Measurements from ENCODE around the gene LSAMP. TPM values are rescaled to one million over a fixed set of nuclear protein-coding genes. Genes with fewer than 3 reads are reported as not detected.

LSAMP gene
- total RNA-seq, 1 donor from 2014 or later: not detected

DNA sequence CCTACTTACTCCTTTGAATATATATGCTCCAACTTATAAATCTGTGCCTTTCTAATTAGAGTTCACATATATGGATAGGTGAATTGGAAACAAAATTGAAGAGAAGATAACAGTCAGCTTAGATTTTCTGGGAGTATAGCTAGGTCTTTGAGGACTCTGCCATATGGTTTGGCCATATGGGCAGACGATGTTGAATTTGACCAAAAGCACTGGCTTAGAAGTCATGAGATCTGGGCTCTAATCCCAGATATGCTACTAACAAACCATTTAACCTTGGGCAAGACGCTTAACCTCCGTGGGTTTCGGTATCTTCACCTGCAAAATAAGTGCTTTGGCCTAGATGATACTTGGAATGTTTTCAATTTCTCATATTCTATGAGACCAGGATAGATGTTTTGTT, 154.1 kb downstream of the LSAMP start:
- DNase-seq (ENCODE audit: low read depth in 2 of 2): no peak

DNA sequence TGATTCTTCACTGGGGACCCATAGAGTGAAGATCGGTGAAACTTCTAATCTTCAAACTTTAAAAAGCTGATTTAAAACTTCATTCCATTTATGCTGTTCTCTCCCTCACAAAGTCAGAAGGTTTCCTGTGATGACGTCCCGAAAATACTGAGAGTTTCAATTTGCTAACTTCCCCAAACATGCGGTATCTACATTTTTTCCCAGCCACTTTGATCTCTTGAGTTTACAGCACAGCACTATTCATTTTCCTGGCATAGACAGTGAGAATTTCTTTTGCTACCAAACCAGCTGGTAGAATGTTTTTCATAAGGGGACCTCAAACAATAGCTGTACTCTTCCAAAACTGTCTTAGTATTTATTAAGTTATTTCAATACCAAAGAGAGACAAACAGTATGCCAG, 156.8 kb downstream of the LSAMP start:
- DNase-seq (ENCODE audit: low read depth in 2 of 2): no peak

DNA sequence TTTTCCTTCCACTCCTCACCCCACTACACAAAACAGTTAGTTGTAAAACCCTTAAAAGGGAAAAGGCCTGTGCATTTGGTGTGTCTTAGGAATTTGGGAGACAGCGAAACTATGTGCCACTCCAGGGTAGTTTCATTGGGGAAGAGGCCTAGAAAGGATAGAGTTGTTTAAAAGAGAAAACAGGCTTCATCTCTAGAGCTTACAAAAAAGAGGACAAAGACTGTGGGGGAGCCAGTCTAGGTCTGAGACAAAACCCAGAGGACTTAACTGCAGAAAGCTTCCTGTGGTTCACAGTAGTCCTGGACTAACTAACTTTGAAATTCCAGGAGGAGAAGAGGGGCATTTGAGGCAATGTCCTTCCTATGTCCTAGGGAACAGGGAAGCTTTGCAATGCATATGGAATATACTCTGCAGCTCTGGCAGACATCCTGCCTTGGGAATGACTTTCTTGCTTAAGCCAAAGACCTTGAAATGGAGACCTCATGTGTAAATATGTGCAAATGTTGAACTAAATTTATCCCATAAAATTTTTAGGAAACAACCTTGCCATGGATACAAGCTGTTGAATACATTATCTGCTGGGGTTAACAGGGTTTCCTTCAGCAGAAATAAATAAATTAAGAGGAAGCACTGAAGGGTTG, 159.4 kb downstream of the LSAMP start:
- DNase-seq (ENCODE audit: low read depth in 2 of 2): no peak

DNA sequence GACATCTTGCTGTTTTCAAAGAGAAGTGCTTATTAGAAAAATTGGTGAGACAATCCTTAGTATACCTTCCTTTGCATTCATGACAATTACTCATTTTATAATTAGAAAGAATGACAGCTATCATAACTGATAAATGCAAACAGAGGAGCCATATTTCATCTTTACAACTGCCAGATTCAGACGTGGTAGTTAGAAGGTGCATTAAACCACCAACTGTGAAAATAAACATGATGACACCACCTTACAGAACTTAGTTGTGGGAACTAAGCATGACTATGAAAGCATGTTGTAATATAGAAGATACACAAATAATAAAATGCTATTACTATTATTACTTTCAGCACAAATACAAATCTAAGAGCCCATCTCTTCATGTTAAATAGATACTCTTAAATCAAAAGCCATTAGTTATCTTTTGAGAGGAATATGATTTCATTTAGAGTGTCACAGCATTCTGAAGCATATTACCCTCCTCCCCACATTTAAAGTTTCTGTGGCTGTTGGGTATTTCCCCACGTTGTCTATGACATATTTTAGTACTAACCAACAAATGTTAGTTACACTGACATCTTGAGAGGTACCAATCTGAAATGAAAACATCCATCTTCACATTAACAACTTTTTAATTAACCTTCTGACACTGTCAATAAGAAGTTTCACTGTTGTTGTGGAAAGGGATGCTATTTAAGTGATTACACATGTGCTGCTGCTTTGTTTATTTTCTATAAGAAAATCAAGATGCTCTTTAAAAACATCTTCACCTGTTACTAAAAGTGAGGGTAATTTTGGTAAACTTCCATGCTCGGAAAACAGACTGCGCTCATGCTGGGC, 163.8 kb downstream of the LSAMP start:
- DNase-seq (ENCODE audit: low read depth in 2 of 2): no peak

DNA sequence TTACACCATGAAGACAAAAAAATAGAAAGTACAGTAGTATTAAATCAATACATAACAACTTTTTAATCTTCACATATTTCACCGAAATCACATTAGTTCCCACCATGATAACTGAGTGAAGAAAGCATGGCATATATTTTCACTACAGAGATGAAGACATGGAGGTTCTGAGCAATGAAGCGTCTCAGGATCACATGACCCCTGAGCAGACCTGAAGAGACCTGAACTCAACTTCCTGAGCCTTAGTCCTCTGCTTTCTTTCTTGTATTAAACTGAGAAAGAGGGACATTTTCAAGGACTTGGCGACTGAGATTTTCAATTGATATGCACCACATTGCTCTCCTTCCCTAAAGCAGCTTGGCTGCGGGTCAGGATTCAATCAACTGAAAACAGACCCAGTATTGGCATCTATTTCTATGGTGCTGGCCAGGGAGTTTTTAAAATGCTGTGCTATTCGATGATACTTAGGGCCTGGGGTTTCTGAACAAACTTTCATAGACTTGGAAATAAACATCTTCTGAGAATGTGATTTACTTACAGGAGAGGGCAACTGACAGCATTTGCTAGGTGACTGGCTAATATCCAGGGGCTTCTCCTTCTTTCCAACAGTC, 165.1 kb downstream of the LSAMP start:
- no peak for DNase-seq (ENCODE audit: low read depth in 2 of 2)

DNA sequence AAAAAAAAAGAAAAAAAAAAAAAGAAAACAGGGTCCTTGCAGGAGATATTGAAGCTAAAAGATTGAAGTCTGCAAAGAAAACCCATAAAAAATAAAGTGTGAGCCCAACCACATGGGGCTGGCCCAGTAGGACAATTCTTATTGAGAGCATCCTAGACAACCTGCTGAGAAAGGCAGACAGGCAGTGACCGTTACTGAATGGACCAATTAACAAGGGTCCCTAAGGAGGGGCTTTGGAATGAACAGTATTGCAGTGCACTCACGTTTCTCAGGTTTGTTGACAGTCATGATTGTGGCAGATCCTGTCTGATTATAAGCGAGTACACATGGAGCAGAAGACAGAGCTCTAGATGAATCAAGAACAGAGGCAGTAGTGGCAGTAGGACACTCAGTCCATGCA, 168.6 kb downstream of the LSAMP start:
- no peak for DNase-seq (ENCODE audit: low read depth in 2 of 2)

DNA sequence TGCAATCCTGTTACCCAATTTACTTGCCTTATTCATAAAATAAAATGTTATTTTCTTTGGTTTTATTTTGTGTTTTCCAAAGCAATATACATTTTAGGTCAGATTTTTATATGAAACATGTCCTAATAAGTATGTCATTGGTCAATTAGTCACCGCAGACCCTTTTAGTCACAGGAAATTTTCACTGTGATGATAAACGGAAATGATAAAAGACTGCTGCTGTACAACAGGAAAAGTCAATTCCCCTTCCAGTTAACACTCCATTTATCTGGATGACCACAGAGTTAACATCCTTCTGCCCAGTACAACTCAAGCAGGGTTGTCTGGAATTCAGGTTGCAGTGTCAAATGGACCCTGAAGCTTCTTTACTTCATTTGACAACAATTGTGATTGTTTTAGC, 175.2 kb downstream of the LSAMP start:
- DNase-seq (ENCODE audit: low read depth in 2 of 2): peak in 1 of 2 donors; percentile 23

DNA sequence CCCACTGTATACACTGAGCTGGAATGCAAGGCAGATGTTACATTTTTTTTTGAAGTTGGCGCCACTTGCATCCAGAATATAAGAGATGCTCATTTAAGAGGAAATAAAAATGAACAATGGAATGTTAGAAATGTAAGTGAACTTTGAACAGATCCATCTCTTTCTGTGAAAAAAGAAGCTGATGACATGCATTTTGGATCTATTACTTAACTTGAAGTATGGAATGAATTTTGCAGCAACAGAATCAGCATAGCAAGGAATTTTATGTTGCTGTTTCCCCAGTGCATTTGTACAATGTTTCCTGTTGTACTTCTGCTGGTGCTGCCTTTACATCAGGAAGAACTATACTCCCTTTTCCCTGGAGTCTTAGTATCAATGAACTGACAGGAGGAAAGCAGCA, 178.2 kb downstream of the LSAMP start:
- DNase-seq (ENCODE audit: low read depth in 2 of 2): no peak

DNA sequence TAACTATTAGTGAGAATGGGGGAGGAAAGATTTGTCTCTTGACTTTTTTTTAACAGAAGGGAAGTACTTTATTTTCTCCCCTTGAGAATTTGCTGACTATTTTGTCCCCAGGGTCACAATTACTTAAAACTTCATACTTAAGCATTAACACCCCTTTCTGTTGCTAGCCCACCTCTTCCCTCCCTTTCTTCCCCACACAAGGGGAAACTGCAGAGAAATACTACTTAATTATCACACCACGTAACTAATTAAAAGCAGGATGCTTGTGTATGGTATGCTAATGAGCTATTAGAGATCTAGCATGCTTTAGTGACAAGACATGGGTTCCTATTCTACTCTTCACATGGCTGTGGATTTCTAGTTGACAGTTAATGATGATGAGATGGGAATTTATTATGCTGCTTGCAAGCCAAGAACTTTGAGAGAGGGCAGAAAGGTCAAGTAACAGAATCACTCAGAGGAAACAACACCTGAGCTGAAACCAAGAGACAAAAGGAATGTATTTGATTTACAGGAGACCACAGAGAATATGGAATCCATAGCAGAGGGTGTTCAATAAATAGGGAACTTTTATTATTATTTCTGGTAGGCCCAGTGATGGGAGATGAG, 179.2 kb downstream of the LSAMP start:
- no peak for DNase-seq (ENCODE audit: low read depth in 2 of 2)

DNA sequence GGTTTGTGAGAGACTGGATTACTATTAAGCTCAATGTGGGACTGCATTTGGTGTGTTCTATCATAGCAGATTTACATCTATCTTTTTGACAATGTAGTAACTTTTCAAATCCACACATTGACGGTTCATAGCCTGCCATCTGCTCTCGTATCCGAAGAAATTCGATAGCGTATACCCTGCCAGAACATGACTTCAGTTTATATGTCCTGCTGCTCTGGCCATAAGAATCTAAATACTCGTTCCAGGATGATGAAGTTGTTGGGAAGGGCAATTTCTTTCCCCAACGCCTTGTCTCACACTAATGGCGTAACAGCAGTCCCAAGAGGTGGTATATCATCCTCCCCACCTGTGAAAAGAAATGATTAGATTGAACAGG, 180.0 kb downstream of the LSAMP start:
- no peak for DNase-seq (ENCODE audit: low read depth in 2 of 2)

DNA sequence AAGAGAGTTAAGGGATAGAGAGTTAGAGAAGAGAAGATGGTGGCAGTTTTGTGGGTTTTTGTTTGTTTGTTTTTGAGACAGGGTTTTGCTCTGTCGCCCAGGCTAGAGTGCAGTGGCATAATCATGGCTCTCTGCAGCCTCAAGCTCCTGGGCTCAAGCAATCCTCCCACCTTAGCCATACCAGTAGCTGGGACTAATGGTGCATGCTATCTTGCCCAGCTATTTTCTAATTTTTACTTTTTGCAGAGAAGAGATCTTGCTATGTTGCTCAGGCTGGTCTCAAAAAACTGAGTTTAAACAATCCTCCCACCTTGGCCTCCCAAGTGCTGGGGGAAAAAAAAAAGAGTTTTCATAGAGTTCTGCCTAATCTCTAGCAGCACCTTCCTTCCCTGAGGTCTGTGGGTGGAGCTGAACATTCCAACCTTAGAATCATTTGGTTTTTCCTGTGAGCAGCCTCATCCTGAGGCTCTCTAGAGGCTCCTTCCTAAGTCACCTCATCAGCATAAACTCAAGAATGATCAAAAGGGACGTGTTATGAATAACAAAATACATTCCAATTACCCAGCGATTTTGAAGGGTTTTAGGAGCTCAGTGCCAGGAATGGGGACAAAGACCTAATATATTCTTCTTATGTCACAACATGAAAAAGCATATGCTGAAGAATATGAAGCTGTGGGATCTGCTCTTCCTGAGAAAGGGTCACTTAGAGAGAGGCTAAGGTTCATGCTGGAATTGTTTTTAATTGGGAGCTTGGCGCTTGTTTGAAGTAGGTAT, 180.6 kb downstream of the LSAMP start:
- DNase-seq (ENCODE audit: low read depth in 2 of 2): no peak

DNA sequence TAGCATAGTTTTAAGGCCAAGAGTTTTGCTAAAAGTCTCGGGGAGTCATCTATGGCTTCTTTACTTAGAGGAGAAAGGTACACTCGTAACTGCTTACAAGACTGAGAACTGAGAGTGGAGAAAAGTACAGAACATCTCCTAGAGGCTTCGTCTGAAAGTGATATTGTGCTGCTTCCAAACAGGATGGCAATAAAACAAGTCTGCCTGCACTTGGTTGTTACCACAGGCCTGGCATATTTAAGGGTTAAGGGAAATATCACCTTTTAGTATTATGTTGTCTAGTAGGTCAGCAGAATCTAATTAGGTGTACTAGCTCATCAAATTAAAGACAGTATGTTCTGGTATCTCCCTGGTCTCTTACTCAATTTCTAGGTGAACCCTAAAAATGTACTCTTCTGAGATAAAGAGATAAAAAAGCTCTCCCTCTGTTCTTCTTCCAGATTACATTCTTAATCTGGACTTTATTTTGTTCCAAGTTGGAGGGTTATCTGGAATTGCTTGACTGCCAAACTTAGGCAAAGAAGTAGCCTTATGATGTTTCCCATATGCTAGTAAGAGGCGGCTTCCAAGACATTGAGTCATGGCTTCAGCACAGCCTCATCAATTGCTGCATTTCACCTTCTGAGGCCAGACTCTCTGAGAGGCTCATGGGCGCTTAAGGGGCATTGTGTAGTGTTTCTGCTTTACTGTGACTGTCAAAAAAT, 181.3 kb downstream of the LSAMP start:
- no peak for DNase-seq (ENCODE audit: low read depth in 2 of 2)

DNA sequence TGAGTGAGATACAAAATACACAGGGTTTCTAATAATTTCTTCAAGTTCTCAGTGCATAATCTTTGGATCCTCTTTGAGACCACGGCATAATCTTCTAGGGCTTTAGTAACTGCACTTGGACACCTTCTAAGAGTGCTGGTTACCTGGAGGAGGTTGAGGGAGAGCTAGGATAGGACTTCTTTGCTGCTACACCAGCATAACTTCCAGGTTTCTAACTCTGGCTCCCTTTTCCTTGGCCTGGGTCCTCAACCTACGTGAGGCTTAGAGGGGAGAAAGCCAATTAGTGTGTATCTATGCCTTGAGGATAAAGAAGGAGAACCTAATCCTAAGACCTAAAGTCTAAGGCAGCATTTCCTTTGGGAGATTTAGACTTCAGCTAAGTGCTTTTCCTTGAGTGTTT, 184.8 kb downstream of the LSAMP start:
- no peak for DNase-seq (ENCODE audit: low read depth in 2 of 2)

DNA sequence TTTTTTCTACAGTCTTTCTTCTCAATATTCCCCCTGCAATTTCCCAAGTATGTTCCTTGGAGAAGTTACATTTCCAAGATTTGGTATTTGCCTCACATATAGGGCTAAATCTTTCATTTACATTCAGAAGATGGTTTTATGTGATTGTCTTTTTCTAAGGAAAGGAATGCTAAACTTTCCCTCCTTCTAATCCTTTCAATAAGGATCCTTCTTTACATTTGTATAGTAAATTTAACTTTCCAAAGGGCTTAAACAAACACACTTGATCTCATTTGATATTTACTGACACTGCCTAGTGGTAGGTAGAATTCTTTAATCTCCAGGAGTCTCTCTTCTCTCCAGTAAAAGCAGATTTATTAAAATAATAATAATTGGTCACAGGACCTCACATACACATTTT, 185.3 kb downstream of the LSAMP start:
- DNase-seq (ENCODE audit: low read depth in 2 of 2): no peak

DNA sequence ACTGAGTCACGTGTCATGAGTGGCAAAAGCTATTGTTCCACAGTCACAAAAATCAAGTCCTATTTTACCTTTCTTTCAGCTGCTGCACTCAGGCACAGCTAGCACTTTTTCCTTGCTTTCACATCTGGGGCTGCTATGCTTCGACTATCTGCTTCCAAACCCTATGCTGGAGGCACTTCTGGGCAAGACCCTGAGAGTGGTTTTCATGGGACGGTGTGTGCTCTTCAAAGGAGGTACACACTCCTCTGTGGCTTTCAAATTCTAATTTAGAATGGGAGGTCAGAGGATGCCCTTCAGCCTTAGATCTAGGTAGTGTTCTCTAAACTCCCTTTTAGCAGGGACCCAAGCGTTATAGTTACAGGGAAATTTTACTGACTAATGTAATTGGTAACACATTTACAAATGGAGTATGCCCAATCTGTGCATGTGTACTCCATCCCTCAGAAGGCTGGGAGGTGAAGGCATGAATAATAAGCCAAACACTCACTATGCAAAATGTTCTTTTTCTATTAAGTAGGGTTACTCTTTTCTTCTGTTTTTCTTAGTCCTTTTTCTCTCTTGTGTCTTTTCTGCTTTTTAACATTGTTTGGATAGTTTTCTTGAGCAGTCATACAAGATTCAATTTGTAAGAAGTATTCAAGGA, 188.3 kb downstream of the LSAMP start:
- no peak for DNase-seq (ENCODE audit: low read depth in 2 of 2)

DNA sequence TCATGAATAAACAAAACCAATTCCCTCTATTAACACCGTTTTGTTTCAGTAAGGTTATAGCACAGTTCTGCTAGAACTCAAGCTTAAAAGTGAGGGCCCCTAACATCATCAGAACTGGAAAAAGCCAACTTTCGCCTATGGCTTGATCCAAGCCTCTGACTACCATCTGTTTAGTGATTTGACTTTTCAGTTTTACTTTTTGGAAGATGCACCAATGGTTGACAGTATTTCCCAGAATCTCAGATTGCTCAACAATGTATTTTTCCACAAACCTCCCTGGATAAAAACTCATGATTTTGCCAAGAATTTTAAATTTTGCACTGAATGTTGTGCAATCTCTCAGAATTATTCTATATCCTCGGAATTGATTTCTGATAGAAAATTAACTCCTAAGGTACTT, 190.7 kb downstream of the LSAMP start:
- no peak for DNase-seq (ENCODE audit: low read depth in 2 of 2)

DNA sequence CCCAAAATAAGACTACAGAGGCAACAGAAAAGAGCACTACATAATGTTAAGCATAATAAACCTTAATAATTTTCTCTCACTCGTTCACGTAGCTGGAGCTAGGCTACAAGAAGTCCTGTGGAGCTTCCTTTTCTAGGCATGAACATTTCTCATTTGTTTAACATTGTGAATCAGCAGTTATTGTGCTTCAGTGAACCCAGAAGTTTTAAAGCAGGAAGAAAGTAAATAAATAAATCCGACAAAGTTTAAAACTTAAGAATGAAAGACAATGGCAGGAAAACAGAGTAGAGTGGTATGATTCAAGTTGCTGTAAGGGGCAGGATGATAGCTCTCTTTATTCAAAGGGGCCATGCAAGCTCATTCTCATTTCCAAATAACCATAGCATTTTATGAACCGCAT, 191.8 kb downstream of the LSAMP start:
- peak in 1 of 2 donors; percentile 0 for DNase-seq (ENCODE audit: low read depth in 2 of 2)

DNA sequence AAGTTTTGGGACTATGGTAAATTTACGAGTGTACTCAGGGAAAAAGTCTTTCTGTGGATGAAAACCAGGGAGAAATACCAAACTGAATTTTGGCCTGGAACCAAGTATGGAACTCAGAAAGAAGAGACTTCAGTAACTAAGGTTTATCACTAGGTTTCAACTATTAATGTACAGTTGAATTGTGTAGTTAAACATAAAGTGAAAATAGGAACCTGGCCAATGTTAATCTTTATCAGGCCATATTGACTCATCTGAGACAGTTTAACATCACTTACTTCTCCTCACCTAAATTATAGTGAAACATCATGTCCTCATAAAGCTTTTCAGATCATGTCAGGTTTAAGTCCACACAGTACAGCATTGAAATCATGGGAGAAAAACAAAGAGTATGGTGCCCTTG, 197.7 kb downstream of the LSAMP start:
- no peak for DNase-seq (ENCODE audit: low read depth in 2 of 2)

DNA sequence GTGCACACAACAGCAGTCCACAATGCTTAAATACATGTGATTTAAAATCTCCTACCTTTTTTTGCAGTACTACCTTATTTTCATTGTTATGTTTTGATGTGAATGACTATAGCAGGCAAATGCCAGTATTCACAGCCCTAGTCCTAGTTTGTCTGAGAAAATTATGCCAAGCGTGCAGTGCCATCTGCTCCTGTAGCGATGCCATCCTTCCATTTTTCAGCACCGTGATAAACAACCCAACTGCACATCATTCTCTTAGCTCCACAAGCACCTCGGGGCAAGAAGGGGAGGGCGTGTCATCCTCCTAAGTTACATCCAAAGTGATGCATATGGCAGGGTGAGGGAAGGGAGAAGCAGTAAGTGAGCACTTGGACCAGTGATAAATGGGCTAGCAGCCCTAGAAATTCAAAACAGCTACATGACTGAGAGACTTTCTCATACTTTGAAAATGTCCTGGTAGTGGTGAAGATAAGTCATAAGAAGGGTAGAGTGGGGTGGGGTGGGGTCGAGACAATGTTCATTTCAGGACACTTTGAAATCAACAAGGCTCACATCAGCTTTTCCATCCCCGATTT, 198.8 kb downstream of the LSAMP start:
- DNase-seq (ENCODE audit: low read depth in 2 of 2): no peak

DNA sequence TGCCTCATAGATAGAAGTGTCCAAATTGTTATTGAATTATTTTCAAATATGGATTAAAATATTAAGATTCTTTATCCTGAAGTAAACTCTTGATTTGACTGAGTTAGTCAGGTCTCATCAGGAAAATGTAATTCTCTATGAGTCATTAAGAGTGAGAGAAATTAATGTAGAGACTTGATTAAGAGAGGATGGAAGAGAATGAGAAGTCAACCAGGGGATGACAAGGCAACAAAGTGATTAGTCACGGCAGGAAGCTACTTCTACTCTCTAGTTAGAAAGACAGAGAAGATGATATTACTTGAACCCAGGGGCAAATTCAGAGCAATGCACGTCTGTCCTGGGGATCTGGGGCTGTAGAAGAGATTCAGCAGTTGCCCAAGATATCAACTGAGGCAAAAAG, 202.5 kb downstream of the LSAMP start:
- no peak for DNase-seq (ENCODE audit: low read depth in 2 of 2)
